H1 (cell line): ENCODE results near the gene ITPKB. TPM values are rescaled to one million over a fixed set of nuclear protein-coding genes. Genes with fewer than 3 reads are reported as not detected.

ENCODE experiments used
- CTCF ChIA-PET: fragments of 300-600 bp; sonication (Branson Sonifier 250); formaldehyde crosslinking; loops from one replicate; lab custom pipeline; 2021; ENCODE audit not compliant: partially characterized antibody; lab: Charles Lee
- POLR2A ChIA-PET: fragments of 300-600 bp; sonication (Branson Sonifier 250); formaldehyde crosslinking; loops from one replicate; lab custom pipeline; 2021; ENCODE audit warnings: inconsistent platforms; ENCODE audit not compliant: partially characterized antibody; lab: Charles Lee
- DNase-seq, 2 experiments: peaks; one replicate each; pipeline versions ENCODE4 v3.0.0 to v3.0.0-alpha.2; 2010 to 2022; ENCODE audit warnings: low spot score in 2 of 2, low read depth in 1 of 2, mixed read lengths in 1 of 2
- FAIRE-seq: peaks from 2 replicates; lab custom pipeline; 2011; peaks lifted over from hg19 to GRCh38; lab: Jason Lieb, UNC
- H2AFZ ChIP-seq: 2 replicates; pipeline ENCODE4 v1.8.1; 2012; ENCODE audit warnings: low read length, inconsistent platforms
- H2AK5ac ChIP-seq: 2 replicates; pipeline ENCODE4 v1.6.1; 2013; ENCODE audit warnings: low read depth, low read length
- H2BK120ac ChIP-seq: replicated peaks from 2 replicates; pipeline ENCODE3; 2013; ENCODE audit warnings: low read depth, low read length, inconsistent platforms
- H2BK12ac ChIP-seq: 2 replicates; pipeline ENCODE4 v1.6.1; 2013; ENCODE audit warnings: low read depth, low read length
- H2BK15ac ChIP-seq: 2 replicates; pipeline ENCODE4 v1.6.1; 2013; ENCODE audit warnings: low read length
- H2BK20ac ChIP-seq: 2 replicates; pipeline ENCODE4 v1.6.1; 2013; ENCODE audit warnings: low read length
- H2BK5ac ChIP-seq: 2 replicates; pipeline ENCODE4 v1.6.1; 2013; ENCODE audit warnings: low read depth, low read length
- H3K14ac ChIP-seq: 2 replicates; pipeline ENCODE4 v1.6.1; 2013; ENCODE audit warnings: inconsistent platforms; ENCODE audit not compliant: insufficient read length
- H3K18ac ChIP-seq: 2 replicates; pipeline ENCODE4 v1.6.1; 2013; ENCODE audit warnings: low read length; ENCODE audit errors: extremely low read depth
- H3K23ac ChIP-seq: 2 replicates; pipeline ENCODE4 v1.6.1; 2013; ENCODE audit warnings: inconsistent platforms; ENCODE audit not compliant: insufficient read length
- H3K23me2 ChIP-seq: 2 replicates; pipeline ENCODE4 v1.6.1; 2013; ENCODE audit warnings: low read depth, low read length
- H3K27ac ChIP-seq: 2 replicates; pipeline ENCODE4 v1.6.1; 2011; ENCODE audit warnings: low read depth, low read length, inconsistent platforms
- H3K27me3 ChIP-seq, 4 experiments: replicated peaks in 1 of 4; 1 replicate in 1 of 4; 2 replicates in 3 of 4; pipeline versions ENCODE4 v1.6.1 to v1.8.1; 2011 to 2013; ENCODE audit warnings: low read length in 3 of 4, mild to moderate bottlenecking in 3 of 4, inconsistent platforms in 2 of 4, mixed read lengths in 2 of 4, moderate library complexity in 1 of 4; ENCODE audit not compliant: control insufficient read depth in 3 of 4, insufficient read depth in 3 of 4; ENCODE audit errors: extremely low read depth in 1 of 4
- H3K36me3 ChIP-seq, 4 experiments: 2 replicates each; pipeline versions ENCODE4 v1.6.1 to v1.8.1; 2011 to 2013; ENCODE audit warnings: mild to moderate bottlenecking in 4 of 4, low read length in 3 of 4, moderate library complexity in 2 of 4, control low read depth in 1 of 4, inconsistent platforms in 1 of 4; ENCODE audit not compliant: insufficient read depth in 4 of 4, control insufficient read depth in 2 of 4
- H3K4ac ChIP-seq: replicated peaks from 2 replicates; pipeline ENCODE3; 2013; ENCODE audit warnings: low read length, low read depth, mixed read lengths, inconsistent platforms; ENCODE audit not compliant: insufficient read length
- H3K4me1 ChIP-seq, 4 experiments: replicated peaks in 1 of 4; 1 replicate in 1 of 4; 2 replicates in 3 of 4; pipeline versions ENCODE4 v1.6.1 to v1.8.1; 2011 to 2013; ENCODE audit warnings: low read length in 3 of 4, inconsistent platforms in 2 of 4, mixed read lengths in 1 of 4; ENCODE audit not compliant: insufficient read depth in 4 of 4, control insufficient read depth in 3 of 4
- H3K4me2 ChIP-seq, 2 experiments: 2 replicates each; pipeline versions ENCODE4 v1.6.1 to v1.8.1; 2011 to 2013; ENCODE audit warnings: low read depth in 2 of 2, low read length in 2 of 2, control low read depth in 1 of 2, inconsistent platforms in 1 of 2, mild to moderate bottlenecking in 1 of 2; ENCODE audit not compliant: insufficient read depth in 1 of 2
- H3K4me3 ChIP-seq, 4 experiments: fragments of 200-600, 300-600 bp in 1 of 4; sonication (generic), shearing (Covaris generic), sonication (Bioruptor Twin) in 1 of 4; 2 replicates each; pipeline versions ENCODE4 v1.5.1 to v1.8.1; 2011 to 2016; ENCODE audit warnings: low read length in 4 of 4, low read depth in 3 of 4, control low read depth in 2 of 4, inconsistent platforms in 2 of 4, mild to moderate bottlenecking in 2 of 4, mixed read lengths in 1 of 4, moderate library complexity in 1 of 4; ENCODE audit not compliant: insufficient read depth in 2 of 4; ENCODE audit errors: extremely low read depth in 1 of 4
- H3K56ac ChIP-seq: replicated peaks from 2 replicates; pipeline ENCODE3; 2013; ENCODE audit warnings: low read depth, mild to moderate bottlenecking, mixed read lengths, low read length, inconsistent platforms; ENCODE audit not compliant: insufficient read length
- H3K79me1 ChIP-seq: 2 replicates; pipeline ENCODE4 v1.6.1; 2013; ENCODE audit warnings: low read depth, low read length, control low read depth
- H3K79me2 ChIP-seq, 2 experiments: 2 replicates each; pipeline versions ENCODE4 v1.6.1 to v1.8.1; 2012 to 2013; ENCODE audit warnings: low read length in 2 of 2, mild to moderate bottlenecking in 2 of 2, inconsistent platforms in 1 of 2; ENCODE audit not compliant: insufficient read depth in 2 of 2, control insufficient read depth in 1 of 2
- H3K9ac ChIP-seq, 4 experiments: replicated peaks in 1 of 4; 1 replicate in 1 of 4; 2 replicates in 3 of 4; pipeline versions ENCODE4 v1.6.1 to v1.8.1; 2011 to 2013; ENCODE audit warnings: low read depth in 3 of 4, low read length in 3 of 4, control low read depth in 2 of 4, mild to moderate bottlenecking in 2 of 4, moderate library complexity in 2 of 4, inconsistent platforms in 1 of 4; ENCODE audit errors: extremely low read depth in 1 of 4
- H3K9me3 ChIP-seq, 2 experiments: 2 replicates each; pipeline versions ENCODE4 v1.6.1 to v1.8.1; 2012 to 2013; ENCODE audit warnings: mild to moderate bottlenecking in 2 of 2, moderate library complexity in 2 of 2, control low read depth in 1 of 2, inconsistent platforms in 1 of 2, low read depth in 1 of 2, low read length in 1 of 2, mixed read lengths in 1 of 2; ENCODE audit not compliant: insufficient read depth in 2 of 2
- H4K20me1 ChIP-seq, 2 experiments: replicated peaks in 1 of 2; 2 replicates each; pipeline versions ENCODE3 to v1.8.1; 2011 to 2013; ENCODE audit warnings: inconsistent platforms in 2 of 2, low read length in 2 of 2, mild to moderate bottlenecking in 1 of 2; ENCODE audit not compliant: insufficient read depth in 2 of 2, control insufficient read depth in 1 of 2
- H4K5ac ChIP-seq: 2 replicates; pipeline ENCODE4 v1.6.1; 2013; ENCODE audit warnings: low read length, low read depth, mixed read lengths, inconsistent platforms; ENCODE audit not compliant: insufficient read length
- H4K8ac ChIP-seq: 2 replicates; pipeline ENCODE4 v1.8.0; 2013; ENCODE audit warnings: mild to moderate bottlenecking, moderate library complexity, low read length, inconsistent platforms; ENCODE audit not compliant: insufficient read depth; ENCODE audit errors: extremely low read depth
- H4K91ac ChIP-seq: replicated peaks from 2 replicates; pipeline ENCODE3; 2013; ENCODE audit warnings: low read length, mixed read lengths, inconsistent platforms; ENCODE audit not compliant: insufficient read length
- HDAC2 ChIP-seq, 2 experiments: fragments of 300-600 bp in 1 of 2; sonication (generic) in 1 of 2; IDR thresholded peaks; 2 replicates each; pipeline ENCODE4 v1.6.1; 2011 to 2012; ENCODE audit warnings: low read depth in 2 of 2, low read length in 2 of 2, mild to moderate bottlenecking in 2 of 2, moderate library complexity in 2 of 2, borderline replicate concordance in 1 of 2, inconsistent platforms in 1 of 2
- NRF1 ChIP-seq: IDR thresholded peaks from 2 replicates; pipeline ENCODE4 v1.6.1; 2011; ENCODE audit warnings: mild to moderate bottlenecking, low read depth, low read length, improper control_type of control experiment
- TAF7 ChIP-seq: optimal IDR thresholded peaks from 2 replicates; pipeline ENCODE3; 2011; ENCODE audit warnings: low read depth, mild to moderate bottlenecking, inconsistent platforms, low read length, moderate library complexity, borderline replicate concordance
- WGBS, 2 experiments: shearing (Covaris generic) in 1 of 2; methylation state at CpG; one replicate each; pipeline versions ENCODE4 v1.1.6 to v1.1.7; 2013 to 2015; ENCODE audit warnings: low lambda C conversion rate in 2 of 2, mixed read lengths in 2 of 2, inconsistent platforms in 1 of 2, low coverage in 1 of 2, missing lambda C conversion rate in 1 of 2; ENCODE audit not compliant: insufficient replicate concordance in 2 of 2, insufficient coverage in 1 of 2, insufficient read length in 1 of 2; ENCODE audit errors: extremely low coverage in 1 of 2, missing lambda C conversion rate in 1 of 2; 5-methylcytosine and 5-hydroxymethylcytosine counted together
- polyA plus RNA-seq, 7 experiments: library from polyadenylated mRNA; depleted of rRNA in 3 of 7; stranded (reverse) in 5 of 7; unstranded in 2 of 7; fragments of >200 nt in 5 of 7; fragments of 200-250 nt in 2 of 7; gene quantifications; 1 replicate in 5 of 7; 2 replicates in 1 of 7; 4 replicates in 1 of 7; pipeline versions ENCODE4 v1.2.1 to v1.2.3, GENCODE V29; 2011 to 2013; ENCODE audit warnings: missing spikeins in 2 of 7, mixed read lengths in 2 of 7
- total RNA-seq: library from RNA; stranded (reverse); fragmentation: NEBNext Ultra II Directional; extraction: Animal tissue kit (Norgen Biotek cat#: 25700); gene quantifications from 2 replicates; pipeline ENCODE4 v1.2.1, GENCODE V29; 2021

ITPKB gene
- total and polyA plus RNA-seq, 2 of the 8 experiments (the other 6 are each of a cell fraction or from before 2014, with no cell fraction given) = 1.7 to 4.8 TPM

GRCh38 chr1:226785805-226786204 is 46.7 kb upstream of the ITPKB start:
- Histone ChIP-seq H2BK20ac (no peak overlapping the region), H3K79me1 (no peaks in the 10 kb centered on the region), H3K36me3 (no peaks in the 10 kb centered on the region), H4K20me1 (no peaks in the 10 kb centered on the region), H4K91ac (no peak overlapping the region), H2BK15ac (no peak overlapping the region), H3K9me3 (no peaks in the 10 kb centered on the region), H2BK5ac (no peak overlapping the region), H4K5ac (no peak overlapping the region), H3K4me3 (no peak overlapping the region), H3K4me1 (no peaks in the 10 kb centered on the region), H3K4me2 (no peak overlapping the region), H3K79me2 (no peaks in the 10 kb centered on the region), H3K4ac (no peak overlapping the region), H2AFZ (no peak overlapping the region), H3K14ac (no peak overlapping the region), H3K23me2 (no peaks in the 10 kb centered on the region), H2BK120ac (no peak overlapping the region), H3K27me3 (no peaks in the 10 kb centered on the region), H4K8ac (no peak overlapping the region), H2BK12ac (no peak overlapping the region), H3K56ac (no peak overlapping the region), H3K23ac (no peak overlapping the region), H3K9ac (no peak overlapping the region), H3K27ac (no peak overlapping the region), H2AK5ac (no peak overlapping the region), H3K18ac (no peak overlapping the region)
- FAIRE-seq = no peak
- TF ChIP-seq HDAC2 (IDR thresholded peaks at IDR 0.05; ENCODE audit: borderline replicate concordance in 1 of 2, low read depth in 2 of 2, low read length in 2 of 2) (no peak), NRF1 (no peak), TAF7 (no peak)
- ChIA-PET POLR2A (interaction anchor here (0.7 kb wide), 1 partner anchor 1314 kb away, joined by 6 read pairs; no protein-coding TSS in a partner anchor), CTCF (interaction anchor here (0.6 to 1.4 kb wide), 6 partner anchors 14 to 202 kb away, joined by 3 to 5 read pairs (median 4); no protein-coding TSS in a partner anchor)
- WGBS, 2 experiments = 92% methylated on average over 2 of the region's 2 CpGs; no CpG with 5 or more reads in 1 of the 2 experiments
- no peak for DNase-seq
